Uterus (tissue), 4 donors: ENCODE measurements around the gene SLC25A21. TPM values are rescaled to one million over a fixed set of nuclear protein-coding genes. Genes with fewer than 3 reads are reported as not detected.

Source experiments
- DNase-seq, 2 donors: peaks; one replicate each; pipeline ENCODE4 v3.0.0-alpha.2; 2019 to 2020
- H3K27ac ChIP-seq, 2 donors: fragments of 200-600 bp; sonication (generic); 1 replicate in 1 of 2; 2 replicates in 1 of 2; pipeline ENCODE4 v1.5.1; 2016 to 2018
- H3K27me3 ChIP-seq, 2 donors: fragments of 200-600 bp; sonication (generic); one replicate each; pipeline ENCODE4 v1.5.1; 2018 to 2019; ENCODE audit warnings: control low read depth in 1 of 2
- H3K36me3 ChIP-seq, 2 donors: fragments of 200-600 bp; sonication (generic); one replicate each; pipeline ENCODE4 v1.5.1; 2019; ENCODE audit warnings: control low read depth in 1 of 2
- H3K4me1 ChIP-seq, 2 donors: fragments of 200-600 bp; sonication (generic); one replicate each; pipeline ENCODE4 v1.5.1; 2018 to 2019; ENCODE audit warnings: control low read depth in 1 of 2
- H3K4me3 ChIP-seq, 2 donors: fragments of 200-600 bp; sonication (generic); 1 replicate in 1 of 2; 2 replicates in 1 of 2; pipeline ENCODE4 v1.5.1; 2018 to 2019; ENCODE audit warnings: mild to moderate bottlenecking in 1 of 2
- H3K9me3 ChIP-seq, 2 donors: fragments of 200-600 bp; sonication (generic); one replicate each; pipeline ENCODE4 v1.5.1; 2019; ENCODE audit warnings: control low read depth in 1 of 2
- POLR2A ChIP-seq, 2 donors: fragments of 450-650 bp; IDR thresholded peaks; one replicate each; pipeline ENCODE4 v1.6.1; 2016; ENCODE audit warnings: antibody characterized with exemption in 2 of 2, mild to moderate bottlenecking in 1 of 2, moderate library complexity in 1 of 2
- intact Hi-C: fragments of 100-400 bp; cut with DNase I; formaldehyde crosslinking; loops from one replicate; pipeline ENCODE4 v1.15.1; 2023; ENCODE audit warnings: low total_unique reads
- total RNA-seq, 4 donors: library from RNA; depleted of rRNA in 3 of 4; stranded (reverse); fragments of >200 nt in 3 of 4; gene quantifications; one replicate each; pipeline versions ENCODE4 v1.1.0 to v1.2.4, GENCODE V29; 2014 to 2023
- TF ChIP-seq, protein P1 (sequence below), 4 experiments: fragments of 200-600 bp in 2 of 4; fragments of 450-650 bp in 2 of 4; sonication (generic) in 2 of 4; IDR thresholded peaks; one replicate each; pipeline ENCODE4 v1.5.1; 2016 to 2019; ENCODE audit warnings: antibody characterized with exemption in 4 of 4, mild to moderate bottlenecking in 2 of 4, moderate library complexity in 1 of 4
- donor health status: DM: yes; HTN: yes; CAD: no.

SLC25A21 gene
- total RNA-seq, 4 donors from 2014 or later, result under 0.01 to 3.0 (median 2.0) TPM; not detected in 1

DNA sequence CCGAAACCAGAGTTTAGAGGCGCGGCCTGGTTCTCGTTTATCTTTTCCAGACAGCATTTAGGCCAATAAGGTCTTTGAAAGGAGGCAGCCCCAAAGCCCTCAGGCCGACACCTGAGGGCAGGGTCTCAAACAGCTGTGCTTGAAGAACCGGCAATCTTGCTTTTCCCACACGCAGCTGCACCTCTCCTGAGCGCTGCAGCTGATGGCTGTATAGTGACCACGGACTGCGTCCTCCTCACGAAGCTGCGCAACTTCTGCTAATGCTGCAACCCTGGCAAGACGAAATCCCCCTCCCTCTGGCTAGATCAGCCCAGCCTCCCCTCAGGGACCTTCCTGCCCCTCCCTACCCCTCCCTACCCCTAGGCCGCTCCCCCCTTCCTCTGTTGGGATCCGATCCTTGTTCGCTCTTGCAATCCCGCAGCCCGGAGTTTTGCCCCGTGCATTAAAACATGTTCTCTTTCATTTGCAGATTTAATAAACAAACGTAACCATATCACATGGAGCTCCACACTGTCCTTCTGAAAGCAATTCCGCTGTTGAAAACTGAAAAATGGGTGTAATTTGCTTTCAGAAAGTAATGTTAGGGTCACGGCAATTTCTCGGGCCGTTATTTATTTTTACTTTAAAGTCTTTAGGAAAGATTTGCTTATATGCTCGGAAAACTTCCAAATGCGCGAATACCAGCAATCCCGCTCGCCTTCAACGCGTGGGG, 515.6 kb downstream of the SLC25A21 start:
- H3K36me3 ChIP-seq, result no peaks in the 10 kb centered on the region
- no peak overlapping the region for H3K27ac ChIP-seq
- no peak for TF ChIP-seq POLR2A (IDR thresholded peaks at IDR 0.05)
- TF ChIP-seq, protein P1, sequence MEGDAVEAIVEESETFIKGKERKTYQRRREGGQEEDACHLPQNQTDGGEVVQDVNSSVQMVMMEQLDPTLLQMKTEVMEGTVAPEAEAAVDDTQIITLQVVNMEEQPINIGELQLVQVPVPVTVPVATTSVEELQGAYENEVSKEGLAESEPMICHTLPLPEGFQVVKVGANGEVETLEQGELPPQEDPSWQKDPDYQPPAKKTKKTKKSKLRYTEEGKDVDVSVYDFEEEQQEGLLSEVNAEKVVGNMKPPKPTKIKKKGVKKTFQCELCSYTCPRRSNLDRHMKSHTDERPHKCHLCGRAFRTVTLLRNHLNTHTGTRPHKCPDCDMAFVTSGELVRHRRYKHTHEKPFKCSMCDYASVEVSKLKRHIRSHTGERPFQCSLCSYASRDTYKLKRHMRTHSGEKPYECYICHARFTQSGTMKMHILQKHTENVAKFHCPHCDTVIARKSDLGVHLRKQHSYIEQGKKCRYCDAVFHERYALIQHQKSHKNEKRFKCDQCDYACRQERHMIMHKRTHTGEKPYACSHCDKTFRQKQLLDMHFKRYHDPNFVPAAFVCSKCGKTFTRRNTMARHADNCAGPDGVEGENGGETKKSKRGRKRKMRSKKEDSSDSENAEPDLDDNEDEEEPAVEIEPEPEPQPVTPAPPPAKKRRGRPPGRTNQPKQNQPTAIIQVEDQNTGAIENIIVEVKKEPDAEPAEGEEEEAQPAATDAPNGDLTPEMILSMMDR (IDR thresholded peaks at IDR 0.05), result no peak
- peaks cover 15 to 79% of the 10 kb centered on the region in 2 donors for H3K27me3 ChIP-seq
- intact Hi-C loops, result no loop called here
- peaks cover 0 to 4% of the 10 kb centered on the region in 2 donors for H3K4me1 ChIP-seq
- peak overlapping the region in 1 of 2 donors; percentile 4 for H3K4me3 ChIP-seq
- DNase-seq, result no peak
- H3K9me3 ChIP-seq, result no peaks in the 10 kb centered on the region

DNA sequence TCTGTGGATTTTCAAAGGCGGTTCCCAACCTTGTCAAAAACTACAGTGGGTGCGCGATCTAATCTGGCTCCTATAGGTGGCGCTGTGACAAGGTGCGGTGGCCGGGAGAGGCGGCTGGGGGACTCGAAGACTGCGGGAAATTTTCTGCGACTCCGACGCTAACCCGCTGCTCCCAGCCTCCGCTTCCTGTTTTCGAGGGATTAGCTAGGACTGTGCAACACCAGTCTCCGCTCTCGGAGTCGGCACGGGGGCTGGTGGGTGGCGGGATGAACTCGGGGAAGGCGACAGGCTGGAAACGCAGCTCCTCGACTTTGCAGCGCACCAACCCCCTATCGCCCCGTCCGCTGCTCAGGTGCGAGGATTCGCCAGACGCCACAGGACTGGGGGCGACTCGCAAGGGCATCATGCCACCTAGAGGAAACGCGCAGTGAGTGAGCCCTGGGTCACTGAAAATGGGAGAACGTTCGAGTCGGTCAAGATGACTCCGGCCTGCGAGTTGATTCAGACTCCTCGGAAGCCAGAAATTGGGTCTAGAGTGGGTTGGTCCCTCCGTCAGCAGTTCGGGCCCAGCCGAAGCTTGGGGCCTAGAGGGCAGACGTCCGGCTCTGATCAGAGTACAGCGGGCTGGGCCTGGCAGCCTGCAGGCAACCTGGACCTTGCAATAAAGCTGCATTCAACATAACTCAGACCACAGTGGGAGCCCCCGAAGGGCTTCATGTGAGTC, 516.3 kb downstream of the SLC25A21 start:
- intact Hi-C loops, result no loop called here
- Histone ChIP-seq H3K36me3 (no peaks in the 10 kb centered on the region), H3K9me3 (no peaks in the 10 kb centered on the region), H3K4me1 (no peaks in the 10 kb centered on the region), H3K27me3 (peaks cover 15 to 79% of the 10 kb centered on the region in 2 donors), H3K27ac (no peak overlapping the region), H3K4me3 (no peak overlapping the region)
- TF ChIP-seq POLR2A (IDR thresholded peaks at IDR 0.05), result no peak
- TF ChIP-seq, protein P1 (IDR thresholded peaks at IDR 0.05), result no peak
- DNase-seq, result no peak

DNA sequence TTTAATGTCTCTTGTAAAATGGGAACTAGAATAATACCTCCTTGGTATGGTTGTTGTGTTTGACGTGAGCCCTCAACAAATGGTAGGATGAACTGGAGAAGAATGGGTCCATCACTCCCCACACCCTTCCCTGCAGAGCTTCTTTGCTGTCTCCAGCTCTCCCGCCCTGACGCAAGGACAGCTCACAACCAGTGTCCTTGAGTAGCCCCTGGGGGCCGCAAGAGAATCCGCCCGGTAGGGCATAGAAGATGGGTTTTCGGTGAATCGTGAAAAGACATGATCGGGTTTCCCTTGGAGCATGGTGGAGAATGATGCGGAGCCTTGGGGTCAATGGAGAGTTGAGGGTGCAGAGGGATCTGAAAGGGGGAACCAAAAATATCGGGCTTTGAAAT, 516.8 kb downstream of the SLC25A21 start:
- no peak for DNase-seq
- Histone ChIP-seq H3K4me1 (no peaks in the 10 kb centered on the region), H3K27me3 (peaks cover 15 to 78% of the 10 kb centered on the region in 2 donors), H3K4me3 (no peak overlapping the region), H3K27ac (no peak overlapping the region), H3K36me3 (no peaks in the 10 kb centered on the region), H3K9me3 (no peaks in the 10 kb centered on the region)
- intact Hi-C loops, result no loop called here
- TF ChIP-seq, protein P1 (IDR thresholded peaks at IDR 0.05), result no peak
- no peak for TF ChIP-seq POLR2A (IDR thresholded peaks at IDR 0.05)

DNA sequence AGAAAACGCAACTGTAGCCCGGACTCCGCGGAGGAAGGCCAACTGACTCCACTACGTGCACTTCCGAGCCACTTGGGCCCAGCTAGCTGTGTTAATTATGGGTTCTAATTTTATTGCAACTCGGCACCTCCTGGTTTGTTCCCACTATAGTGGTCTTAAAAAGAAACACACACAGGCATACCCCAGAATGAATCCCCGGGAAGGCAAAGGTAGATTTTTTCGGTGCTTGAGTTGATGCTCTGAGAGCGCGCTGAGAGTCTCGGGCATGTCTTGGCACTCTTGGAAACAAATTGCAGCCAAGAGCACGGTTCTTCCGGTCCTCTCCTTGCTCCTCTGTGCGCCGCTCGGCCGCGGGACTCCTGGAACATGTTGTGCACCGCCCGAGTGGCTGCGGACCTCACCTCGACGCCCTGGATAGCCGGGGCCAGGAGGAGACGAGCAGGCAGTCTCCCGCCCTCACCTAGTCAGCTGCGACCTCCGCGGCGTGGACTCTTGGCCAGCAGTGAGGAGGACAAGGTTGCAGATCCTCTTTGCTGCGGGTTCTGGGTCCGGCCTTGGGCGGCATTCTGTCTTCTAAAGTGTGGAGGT, 517.5 kb downstream of the SLC25A21 start:
- Histone ChIP-seq H3K27me3 (peaks cover 15 to 77% of the 10 kb centered on the region in 2 donors), H3K4me1 (no peaks in the 10 kb centered on the region)
- no peak for TF ChIP-seq POLR2A (IDR thresholded peaks at IDR 0.05)
- TF ChIP-seq, protein P1 (IDR thresholded peaks at IDR 0.05), result no peak

More for the DNA sequence above, 517.5 kb downstream of the SLC25A21 start:
- Histone ChIP-seq H3K4me3 (no peak overlapping the region), H3K36me3 (no peaks in the 10 kb centered on the region), H3K27ac (no peak overlapping the region), H3K9me3 (no peaks in the 10 kb centered on the region)
- no peak for DNase-seq
- intact Hi-C loops, result no loop called here
